ENCODE measurements around the gene RFC1.
"Not testable (repeated sequence)": the region's sequence is repeated elsewhere in the genome, so short reads cannot be mapped to it uniquely, and the experiment has no call there.

The RFC1 gene

GRCh38 chr4:39353478-39354253 is 12.5 kb downstream of the RFC1 start:
- DNase-seq (ENCODE audit: low spot score) = peak; percentile 14

- not testable (repeated sequence) for DNase-seq (ENCODE audit: low spot score)
Observed at GRCh38 chr4:39353149-39353477, 13.0 kb downstream of the RFC1 start.

GRCh38 chr4:39349326-39349725 is 16.8 kb downstream of the RFC1 start:
- DNase-seq (ENCODE audit: low spot score) = no peak

GRCh38 chr4:39348371-39349315 is 17.5 kb downstream of the RFC1 start:
- DNase-seq (ENCODE audit: low spot score) = no peak

GRCh38 chr4:39346856-39347519 is 19.2 kb downstream of the RFC1 start:
- DNase-seq (ENCODE audit: low spot score) = no peak

- no peak for DNase-seq (ENCODE audit: low spot score)
Observed at GRCh38 chr4:39342731-39343130, 23.4 kb downstream of the RFC1 start.

GRCh38 chr4:39341075-39341725 is 25.0 kb downstream of the RFC1 start:
- no peak for DNase-seq (ENCODE audit: low spot score)

- DNase-seq (ENCODE audit: low spot score) = no peak
Observed at GRCh38 chr4:39339968-39340367, 26.2 kb downstream of the RFC1 start.

GRCh38 chr4:39337841-39338240 is 28.3 kb downstream of the RFC1 start:
- no peak for DNase-seq (ENCODE audit: low spot score)

GRCh38 chr4:39335566-39335965 is 30.6 kb downstream of the RFC1 start:
- DNase-seq (ENCODE audit: low spot score) = no peak

- DNase-seq (ENCODE audit: low spot score) = no peak
Observed at GRCh38 chr4:39331191-39331590, 35.0 kb downstream of the RFC1 start.

- no peak for DNase-seq (ENCODE audit: low spot score)
Observed at GRCh38 chr4:39330353-39330752, 35.8 kb downstream of the RFC1 start.

GRCh38 chr4:39326468-39326977 is 39.6 kb downstream of the RFC1 start:
- DNase-seq (ENCODE audit: low spot score) = no peak

GRCh38 chr4:39324897-39325613 is 41.1 kb downstream of the RFC1 start:
- no peak for DNase-seq (ENCODE audit: low spot score)

GRCh38 chr4:39324446-39324845 is 41.7 kb downstream of the RFC1 start:
- peak; percentile 49 for DNase-seq (ENCODE audit: low spot score)

- DNase-seq (ENCODE audit: low spot score) = no peak
Observed at GRCh38 chr4:39323821-39324220, 42.3 kb downstream of the RFC1 start.

GRCh38 chr4:39320381-39321115 is 45.6 kb downstream of the RFC1 start:
- DNase-seq (ENCODE audit: low spot score) = no peak

- DNase-seq (ENCODE audit: low spot score) = no peak
Observed at GRCh38 chr4:39319676-39320075, 46.5 kb downstream of the RFC1 start.

GRCh38 chr4:39312816-39313215 is 53.3 kb downstream of the RFC1 start:
- DNase-seq (ENCODE audit: low spot score) = no peak

- no peak for DNase-seq (ENCODE audit: low spot score)
Observed at GRCh38 chr4:39308611-39309010, 57.6 kb downstream of the RFC1 start.
